Lung (tissue), 12 donors: ENCODE results near the gene RRAGD. TPM values are rescaled to one million over a fixed set of nuclear protein-coding genes. Genes with fewer than 3 reads are reported as not detected.

Experiments used
- ATAC-seq: fragments of 200-7000 bp; cut with Tn5 transposase; one replicate; pipeline ENCODE4 v1.9.1; 2020; ENCODE audit warnings: moderate number of reproducible peaks; ENCODE audit not compliant: insufficient read depth, low FRiP score
- DNase-seq, 3 donors: peaks; one replicate each; pipeline ENCODE4 v3.0.0-alpha.2; 2013 to 2017
- H3K27ac ChIP-seq, 2 donors: one replicate each; pipeline ENCODE4 v1.5.1; 2013; ENCODE audit warnings: mild to moderate bottlenecking in 2 of 2, moderate library complexity in 2 of 2, control low read depth in 1 of 2, inconsistent platforms in 1 of 2, low read depth in 1 of 2, low read length in 1 of 2
- H3K27me3 ChIP-seq, 3 donors: one replicate each; pipeline ENCODE4 v1.5.1; 2013; ENCODE audit warnings: low read length in 2 of 3; ENCODE audit not compliant: control insufficient read depth in 3 of 3, insufficient read depth in 3 of 3
- H3K36me3 ChIP-seq, 4 donors: one replicate each; pipeline ENCODE4 v1.5.1; 2013; ENCODE audit warnings: low read length in 4 of 4, mild to moderate bottlenecking in 1 of 4, moderate library complexity in 1 of 4; ENCODE audit not compliant: control insufficient read depth in 4 of 4, insufficient read depth in 4 of 4
- H3K4me1 ChIP-seq, 5 donors: one replicate each; pipeline ENCODE4 v1.5.1; 2013; ENCODE audit warnings: low read length in 5 of 5, mild to moderate bottlenecking in 2 of 5, moderate library complexity in 1 of 5; ENCODE audit not compliant: control insufficient read depth in 5 of 5, insufficient read depth in 5 of 5
- H3K4me3 ChIP-seq: one replicate; pipeline ENCODE4 v1.5.1; 2013; ENCODE audit warnings: mild to moderate bottlenecking, control low read depth, moderate library complexity
- H3K9ac ChIP-seq, 2 donors: one replicate each; pipeline ENCODE4 v1.5.1; 2013; ENCODE audit warnings: low read length in 2 of 2, control low read depth in 1 of 2; ENCODE audit not compliant: insufficient read depth in 1 of 2
- H3K9me3 ChIP-seq, 4 donors: one replicate each; pipeline ENCODE4 v1.5.1; 2013; ENCODE audit warnings: low read length in 3 of 4, mild to moderate bottlenecking in 1 of 4, moderate library complexity in 1 of 4; ENCODE audit not compliant: control insufficient read depth in 4 of 4, insufficient read depth in 3 of 4
- WGBS, 2 donors: extraction: QIAGEN DNeasy Blood & Tissue Kit; methylation state at CpG; one replicate each; pipeline ENCODE4 v1.1.7; 2013; 5-methylcytosine and 5-hydroxymethylcytosine counted together
- polyA plus RNA-seq, 2 donors: library from polyadenylated mRNA; stranded (reverse); fragments of 200-250 nt; gene quantifications; one replicate each; pipeline ENCODE4 v1.2.1, GENCODE V29; 2013
- total RNA-seq, 2 donors: library from RNA; depleted of rRNA in 1 of 2; stranded (reverse); fragments of >200 nt in 1 of 2; gene quantifications; one replicate each; pipeline ENCODE4 v1.2.1, GENCODE V29; 2014 to 2021
- TF ChIP-seq, protein P1 (sequence below): IDR thresholded peaks from 2 replicates; pipeline ENCODE4 v1.5.1; 2012; ENCODE audit warnings: mild to moderate bottlenecking; ENCODE audit errors: control extremely low read depth, extremely low read depth
- donor health status: control.
- donor health status: control.
- donor health status: Bipolar disorder and iron deficiency.
- donor health status: healthy.
- donor health status: DM: yes; HTN: yes; CAD: no.

Gene RRAGD
- total and polyA plus RNA-seq, 4 donors = 12.7 to 40.2 (median 16.8) TPM

DNA sequence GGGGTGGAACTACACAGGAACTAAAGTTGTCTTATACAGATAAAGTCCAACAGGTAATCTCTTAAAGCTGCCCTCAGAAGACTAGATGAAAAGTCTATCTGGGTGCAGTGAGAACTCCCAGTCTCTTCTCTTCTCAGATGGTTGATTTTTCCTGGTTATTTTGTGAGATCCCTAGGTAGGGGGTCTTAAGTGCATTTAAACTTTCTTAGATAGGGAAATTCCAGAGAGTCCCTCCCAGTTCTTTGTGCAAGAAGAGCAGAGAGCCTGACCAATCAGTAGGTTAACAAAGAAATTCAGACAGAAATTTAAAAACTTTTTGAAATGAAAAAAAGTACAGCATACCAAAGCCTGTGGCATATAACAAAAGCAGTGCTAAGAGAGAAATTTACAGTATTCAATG lies 95.0 kb downstream of the RRAGD start:
- H3K27me3 ChIP-seq = no peaks in the 10 kb centered on the region
- peaks cover 0 to 14% (median 9%) of the 10 kb centered on the region in 5 donors for H3K4me1 ChIP-seq
- no peak for ATAC-seq
- H3K9ac ChIP-seq = no peak overlapping the region
- no peak overlapping the region for H3K4me3 ChIP-seq
- H3K9me3 ChIP-seq = no peaks in the 10 kb centered on the region
- H3K27ac ChIP-seq = no peak overlapping the region
- no peak for DNase-seq
- TF ChIP-seq, protein P1, sequence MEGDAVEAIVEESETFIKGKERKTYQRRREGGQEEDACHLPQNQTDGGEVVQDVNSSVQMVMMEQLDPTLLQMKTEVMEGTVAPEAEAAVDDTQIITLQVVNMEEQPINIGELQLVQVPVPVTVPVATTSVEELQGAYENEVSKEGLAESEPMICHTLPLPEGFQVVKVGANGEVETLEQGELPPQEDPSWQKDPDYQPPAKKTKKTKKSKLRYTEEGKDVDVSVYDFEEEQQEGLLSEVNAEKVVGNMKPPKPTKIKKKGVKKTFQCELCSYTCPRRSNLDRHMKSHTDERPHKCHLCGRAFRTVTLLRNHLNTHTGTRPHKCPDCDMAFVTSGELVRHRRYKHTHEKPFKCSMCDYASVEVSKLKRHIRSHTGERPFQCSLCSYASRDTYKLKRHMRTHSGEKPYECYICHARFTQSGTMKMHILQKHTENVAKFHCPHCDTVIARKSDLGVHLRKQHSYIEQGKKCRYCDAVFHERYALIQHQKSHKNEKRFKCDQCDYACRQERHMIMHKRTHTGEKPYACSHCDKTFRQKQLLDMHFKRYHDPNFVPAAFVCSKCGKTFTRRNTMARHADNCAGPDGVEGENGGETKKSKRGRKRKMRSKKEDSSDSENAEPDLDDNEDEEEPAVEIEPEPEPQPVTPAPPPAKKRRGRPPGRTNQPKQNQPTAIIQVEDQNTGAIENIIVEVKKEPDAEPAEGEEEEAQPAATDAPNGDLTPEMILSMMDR = no peak
- H3K36me3 ChIP-seq = peaks cover 0 to 7% (median 3%) of the 10 kb centered on the region in 4 donors

DNA sequence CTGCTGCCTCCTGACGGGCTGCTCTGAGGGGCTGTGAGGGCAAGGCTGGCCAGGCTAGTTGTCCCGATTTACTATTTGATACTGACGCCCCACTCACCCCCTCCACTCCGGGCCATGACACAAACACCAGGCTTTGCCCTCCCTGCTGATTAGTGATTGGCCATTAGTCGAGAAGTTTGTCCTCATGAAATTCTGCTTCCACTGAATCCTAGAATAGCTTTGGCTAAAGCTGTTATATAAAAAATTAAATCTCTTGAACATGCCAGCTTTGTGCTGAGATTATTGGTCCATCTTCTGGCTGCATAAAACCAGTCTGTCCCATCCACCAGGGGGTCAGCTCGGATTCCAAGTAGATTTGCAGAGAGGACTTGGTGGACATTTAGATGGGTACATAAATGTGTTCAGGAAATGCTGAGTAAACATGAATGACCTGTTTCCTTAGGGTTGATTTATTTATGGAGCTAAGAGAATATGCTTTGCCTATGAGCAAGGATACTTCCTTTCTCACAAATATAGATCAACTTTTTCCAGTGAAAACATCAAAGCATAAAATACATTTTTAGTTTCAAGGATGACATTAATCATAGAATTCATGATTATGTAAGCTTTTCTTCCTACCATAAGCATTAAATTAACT lies 96.7 kb downstream of the RRAGD start, which contains the start of gene GABRR2:
GABRR2 (minus strand) TSS at position 51 of the 637 bp plus-strand sequence. CDS start 134 bp downstream, outside the sequence.
- H3K4me1 ChIP-seq = peaks cover 3 to 18% (median 9%) of the 10 kb centered on the region in 5 donors
- ATAC-seq (no peak), DNase-seq (no peak)
- H3K4me3 ChIP-seq = no peak within 1 kb of the TSS
- peaks cover 0 to 5% (median 0%) of the 10 kb centered on the region in 4 donors for H3K36me3 ChIP-seq
- H3K9ac ChIP-seq = no peak within 1 kb of the TSS
- TF ChIP-seq, protein P1 = no peak
- 88 to 94% methylated on average over 6 of the region's 6 CpGs for WGBS, 2 donors
- H3K9me3 ChIP-seq = no peaks in the 10 kb centered on the region
- H3K27ac ChIP-seq = no peak within 1 kb of the TSS
- H3K27me3 ChIP-seq = no peaks in the 10 kb centered on the region

DNA sequence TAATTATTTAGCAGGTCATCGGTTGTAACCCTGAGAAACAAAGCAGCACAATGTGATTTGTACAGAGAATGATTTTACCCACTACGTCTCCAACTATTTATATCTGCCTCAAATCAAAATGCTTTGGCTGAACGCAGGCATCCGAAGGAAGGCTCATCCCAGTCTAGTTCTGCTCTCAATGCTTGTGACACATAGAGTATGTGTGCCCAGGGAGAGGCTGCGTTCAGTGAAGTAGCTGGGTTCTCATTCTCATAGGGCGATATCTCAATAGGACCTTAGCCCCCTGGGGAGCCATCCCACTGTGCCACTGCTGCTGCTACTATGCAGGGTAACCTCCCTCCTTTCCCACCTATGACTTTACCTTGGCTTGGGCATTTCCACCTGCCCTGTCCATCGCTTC lies 97.4 kb downstream of the RRAGD start:
- Histone ChIP-seq H3K4me3 (no peak overlapping the region), H3K27me3 (no peaks in the 10 kb centered on the region), H3K4me1 (peaks cover 3 to 18% (median 9%) of the 10 kb centered on the region in 5 donors), H3K36me3 (peaks cover 0 to 5% (median 0%) of the 10 kb centered on the region in 4 donors), H3K27ac (no peak overlapping the region), H3K9ac (no peak overlapping the region), H3K9me3 (no peaks in the 10 kb centered on the region)
- 91 to 97% methylated on average over 7 of the region's 7 CpGs for WGBS, 2 donors
- TF ChIP-seq, protein P1 = no peak
- DNase-seq (no peak), ATAC-seq (no peak)

Other genes with a start within 250 kb of the RRAGD start
- not detected for gene GABRR1, start 194.9 kb downstream of the RRAGD start, total RNA-seq
- not detected for gene GABRR1, start 194.9 kb downstream of the RRAGD start, polyA plus RNA-seq
- gene GABRR2, start 97.0 kb downstream of the RRAGD start, total RNA-seq = 1 to 10 TPM; 1.3 to 1.5 TPM
- gene GABRR2, start 97.0 kb downstream of the RRAGD start, polyA plus RNA-seq = 1 to 10 TPM in 1 of 2 donors, under 1 TPM in 1; 0.33 to 1.5 TPM
- gene UBE2J1, start 59.6 kb downstream of the RRAGD start, total RNA-seq = 10 to 100 TPM; 40.5 to 42.5 TPM
- gene UBE2J1, start 59.6 kb downstream of the RRAGD start, polyA plus RNA-seq = 10 to 100 TPM; 24.3 to 51.0 TPM
- gene ANKRD6, start 20.9 kb upstream of the RRAGD start, total RNA-seq = 10 to 100 TPM; 22.8 to 29.4 TPM
- 1 to 10 TPM; 4.4 to 9.2 TPM for gene ANKRD6, start 20.9 kb upstream of the RRAGD start, polyA plus RNA-seq
- 10 to 100 TPM; 26.1 to 38.1 TPM for gene LYRM2, start 226.5 kb upstream of the RRAGD start, total RNA-seq
- gene LYRM2, start 226.5 kb upstream of the RRAGD start, polyA plus RNA-seq = 10 to 100 TPM; 25.6 to 28.1 TPM